GM19372 (cell line): Measurements from ENCODE around the gene AGBL5.

Experiments used
- ATAC-seq: cut with Tn5 transposase; IDR thresholded peaks from one replicate; pipeline ENCODE4 v1.9.1; 2021; ENCODE audit warnings: mild to moderate bottlenecking, low read depth, moderate library complexity; ENCODE audit not compliant: unreplicated experiment

The AGBL5 gene

DNA sequence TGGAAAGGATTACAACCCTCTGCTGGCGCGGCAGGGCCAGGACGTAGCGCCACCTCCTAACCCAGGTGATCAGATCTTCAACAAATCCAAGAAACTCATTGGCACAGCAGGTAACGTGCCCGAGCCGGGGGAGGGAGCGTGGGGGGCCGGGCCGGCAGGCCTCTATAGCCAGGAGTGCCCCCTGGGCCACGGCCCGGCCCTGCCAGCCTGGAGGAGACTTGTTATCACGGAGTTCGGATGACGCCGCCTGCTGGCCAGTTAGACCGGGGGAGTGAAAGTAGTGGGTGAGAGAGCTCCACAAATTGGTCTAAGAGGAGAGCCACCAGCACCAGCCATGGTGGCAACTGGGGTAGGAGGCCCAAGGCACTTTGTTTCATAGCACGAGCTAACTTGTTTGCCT is 27.3 kb upstream of the AGBL5 start:
- ATAC-seq = no peak

GRCh38 chr2:27024812-27025211 is 26.7 kb upstream of the AGBL5 start:
- ATAC-seq = no peak

DNA sequence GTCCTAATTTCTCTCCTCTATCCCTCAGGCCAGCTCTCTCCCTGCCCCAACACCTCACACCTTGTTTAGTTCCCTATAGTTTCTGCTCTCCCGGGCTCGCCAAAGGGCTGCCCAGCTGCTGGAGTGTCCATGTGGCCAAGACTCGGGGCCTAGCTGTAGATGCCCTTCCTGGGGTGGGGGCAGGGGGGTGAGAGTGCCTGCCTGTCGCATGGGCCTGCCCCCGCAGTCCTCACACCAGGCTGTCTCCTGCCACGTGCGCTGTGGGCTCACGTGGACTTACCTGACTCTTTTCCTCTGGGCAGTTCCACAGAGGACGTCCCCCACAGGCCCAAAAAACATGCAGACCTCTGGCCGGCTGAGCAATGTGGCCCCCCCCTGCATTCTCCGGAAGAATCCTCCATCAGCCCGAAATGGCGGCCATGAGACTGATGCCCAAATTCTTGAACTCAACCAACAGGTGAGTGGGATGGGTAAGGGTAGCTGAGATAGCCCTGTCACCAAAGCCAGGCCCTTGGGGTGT is 26.1 kb upstream of the AGBL5 start:
- no peak for ATAC-seq

- no peak for ATAC-seq
Observed at GRCh38 chr2:27025861-27026851, 25.3 kb upstream of the AGBL5 start.

GRCh38 chr2:27027211-27027651 is 24.2 kb upstream of the AGBL5 start:
- ATAC-seq = no peak

DNA sequence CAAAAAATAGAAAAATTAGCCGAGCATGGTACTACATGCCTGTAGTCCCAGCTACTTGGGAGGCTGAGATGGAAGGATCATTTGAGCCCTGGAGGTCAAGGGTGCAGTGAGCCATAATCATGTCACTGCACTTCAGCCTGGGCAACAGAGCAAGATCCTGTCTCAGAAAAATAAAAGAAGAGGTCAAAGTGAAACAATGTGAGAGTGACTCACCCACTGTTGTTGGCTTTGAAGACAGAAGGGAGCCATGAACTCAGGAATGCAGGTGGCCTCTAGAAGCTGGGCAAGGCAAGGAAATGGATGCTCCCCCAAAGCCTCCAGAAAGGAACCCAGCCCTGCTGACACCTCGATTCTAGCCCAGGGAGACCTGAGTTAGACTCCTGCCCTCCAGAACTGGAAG is 22.4 kb upstream of the AGBL5 start:
- ATAC-seq = no peak

- peak; percentile 95 for ATAC-seq
Observed at GRCh38 chr2:27032495-27033252, 18.8 kb upstream of the AGBL5 start, which contains the start of gene TMEM214. TMEM214 (plus strand) TSS chr2:27032965; CDS start chr2:27033016, 51 bp downstream.

- ATAC-seq = no peak
Observed at GRCh38 chr2:27033253-27033852, 18.1 kb upstream of the AGBL5 start.

- ATAC-seq = no peak
Observed at GRCh38 chr2:27038012-27038411, 13.5 kb upstream of the AGBL5 start.

- ATAC-seq = no peak
Observed at GRCh38 chr2:27038631-27039339, 12.7 kb upstream of the AGBL5 start.

GRCh38 chr2:27039426-27039825 is 12.0 kb upstream of the AGBL5 start:
- ATAC-seq = no peak

GRCh38 chr2:27039871-27040270 is 11.6 kb upstream of the AGBL5 start:
- no peak for ATAC-seq

DNA sequence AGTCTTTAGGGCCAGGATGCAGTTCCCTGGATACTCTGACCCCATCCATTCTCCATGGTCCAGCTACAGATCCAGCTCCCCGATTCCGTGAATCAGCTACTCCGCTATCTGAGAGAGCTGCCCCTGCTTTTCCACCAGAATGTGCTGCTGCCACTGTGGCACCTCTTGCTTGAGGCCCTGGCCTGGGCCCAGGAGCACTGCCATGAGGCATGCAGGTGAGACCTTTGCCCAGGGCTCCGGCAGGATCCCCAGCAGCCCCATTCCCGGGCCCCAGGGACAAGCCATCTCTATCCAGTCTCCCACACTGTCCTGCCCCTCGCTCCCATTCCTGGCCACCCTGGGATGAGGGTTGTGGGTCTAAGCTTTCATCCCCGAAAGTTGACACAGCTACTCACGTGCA is 11.2 kb upstream of the AGBL5 start:
- no peak for ATAC-seq

- ATAC-seq = no peak
Observed at GRCh38 chr2:27041752-27042151, 9.7 kb upstream of the AGBL5 start.

DNA sequence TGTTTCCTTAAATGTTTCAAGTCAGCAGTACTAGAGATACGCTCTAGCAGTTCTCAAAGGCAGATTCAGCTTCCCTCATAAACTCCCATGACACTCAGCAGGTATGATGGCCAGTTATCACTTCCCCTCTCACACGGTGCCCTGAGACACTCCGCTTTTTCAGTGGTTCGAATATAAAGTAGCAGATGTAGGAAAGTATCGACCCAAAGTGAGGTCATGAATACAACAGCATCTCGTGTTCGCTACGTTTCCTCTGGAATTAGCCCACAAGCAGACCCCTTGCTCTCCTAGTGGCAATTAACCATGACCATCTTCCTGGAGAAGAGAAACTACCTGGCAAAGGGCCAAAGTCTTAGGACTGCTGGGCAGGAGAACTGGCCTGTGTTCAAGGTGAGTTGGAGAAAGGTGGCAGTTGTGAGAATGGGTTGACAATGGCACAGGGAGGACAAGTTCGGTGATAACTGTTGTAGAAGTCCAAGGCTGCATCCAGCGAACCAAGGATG is 9.3 kb upstream of the AGBL5 start:
- no peak for ATAC-seq

- no peak for ATAC-seq
Observed at GRCh38 chr2:27042985-27043634, 8.4 kb upstream of the AGBL5 start.

- peak; percentile 15 for ATAC-seq
Observed at GRCh38 chr2:27049422-27050280, 1.8 kb upstream of the AGBL5 start.

GRCh38 chr2:27050281-27050995 is 1.0 kb upstream of the AGBL5 start:
- peak; percentile 49 for ATAC-seq
